H1 (cell line): ENCODE results near the gene CAMKK2.

Experiments used
- CBX5 ChIP-seq: fragments of 300-800, 300-1000 bp; sonication (generic); IDR thresholded peaks from 2 replicates; pipeline ENCODE4 v1.7.1; 2016; ENCODE audit warnings: antibody characterized with exemption, low read length, low read depth
- CEBPB ChIP-seq: IDR thresholded peaks from 2 replicates; pipeline ENCODE4 v1.6.1; 2012; ENCODE audit warnings: low read depth, low read length
- CREB1 ChIP-seq: IDR thresholded peaks from 2 replicates; pipeline ENCODE4 v1.6.1; 2012; ENCODE audit warnings: inconsistent platforms
- EZH2 ChIP-seq: fragments of 200-600 bp; sonication (generic); IDR thresholded peaks from 2 replicates; pipeline ENCODE4 v1.7.1; 2012; ENCODE audit warnings: low read depth, mild to moderate bottlenecking, moderate library complexity, low read length, inconsistent platforms; ENCODE audit not compliant: severe bottlenecking
- JUND ChIP-seq: IDR thresholded peaks from 2 replicates; pipeline ENCODE4 v1.6.1; 2011; ENCODE audit warnings: mild to moderate bottlenecking, improper control_type of control experiment, low read length
- POLR2AphosphoS5 ChIP-seq: IDR thresholded peaks from 2 replicates; pipeline ENCODE4 v1.6.1; 2011; ENCODE audit warnings: low read depth, low read length
- SP1 ChIP-seq: IDR thresholded peaks from 2 replicates; pipeline ENCODE4 v1.6.1; 2011; ENCODE audit warnings: low read depth, low read length
- SRF ChIP-seq: IDR thresholded peaks from 2 replicates; pipeline ENCODE4 v1.6.1; 2011; ENCODE audit warnings: mild to moderate bottlenecking, low read depth, low read length, moderate library complexity
- TEAD4 ChIP-seq: IDR thresholded peaks from 2 replicates; pipeline ENCODE4 v1.6.1; 2012; ENCODE audit warnings: low read depth, low read length, inconsistent platforms, mixed read lengths
- YY1 ChIP-seq: IDR thresholded peaks from 2 replicates; pipeline ENCODE4 v1.6.1; 2011; ENCODE audit warnings: low read depth, mild to moderate bottlenecking, low read length
- TF ChIP-seq, protein P1 (sequence below), 3 experiments: IDR thresholded peaks; 1 replicate in 2 of 3; 2 replicates in 1 of 3; pipeline versions ENCODE4 v1.5.1 to v1.6.1; 2011; ENCODE audit warnings: low read length in 3 of 3, mild to moderate bottlenecking in 3 of 3, inconsistent platforms in 2 of 3, low read depth in 1 of 3, moderate library complexity in 1 of 3; ENCODE audit not compliant: insufficient read depth in 1 of 3; ENCODE audit errors: control extremely low read depth in 1 of 3
- TF ChIP-seq, protein P2 (sequence below): IDR thresholded peaks from 2 replicates; pipeline ENCODE4 v1.6.1; 2012; ENCODE audit warnings: inconsistent platforms

DNA sequence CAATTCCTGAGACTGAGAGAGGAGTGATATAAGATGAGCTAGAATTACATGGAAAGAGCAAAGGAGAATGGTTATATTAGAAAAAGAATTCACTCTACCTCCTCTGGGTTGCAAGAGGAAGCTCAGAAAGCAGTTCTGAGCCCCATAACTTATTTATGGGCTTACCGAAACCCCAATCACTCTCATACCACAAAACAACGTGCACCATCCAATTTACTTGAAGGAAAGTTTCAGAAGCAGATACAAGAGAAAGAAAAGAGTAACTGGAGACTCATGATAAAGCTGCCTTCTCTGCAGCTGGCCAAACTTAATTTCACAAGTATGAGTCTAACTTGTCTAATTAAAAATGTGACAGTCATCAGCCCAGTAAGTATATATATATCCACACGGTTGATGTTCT is 27.4 kb upstream of the CAMKK2 start:
- TF ChIP-seq CREB1 (no peak), EZH2 (no peak), YY1 (no peak), SP1 (no peak), TEAD4 (no peak), JUND (no peak), POLR2AphosphoS5 (no peak), CEBPB (no peak), SRF (no peak), CBX5 (no peak)
- TF ChIP-seq, protein P1, sequence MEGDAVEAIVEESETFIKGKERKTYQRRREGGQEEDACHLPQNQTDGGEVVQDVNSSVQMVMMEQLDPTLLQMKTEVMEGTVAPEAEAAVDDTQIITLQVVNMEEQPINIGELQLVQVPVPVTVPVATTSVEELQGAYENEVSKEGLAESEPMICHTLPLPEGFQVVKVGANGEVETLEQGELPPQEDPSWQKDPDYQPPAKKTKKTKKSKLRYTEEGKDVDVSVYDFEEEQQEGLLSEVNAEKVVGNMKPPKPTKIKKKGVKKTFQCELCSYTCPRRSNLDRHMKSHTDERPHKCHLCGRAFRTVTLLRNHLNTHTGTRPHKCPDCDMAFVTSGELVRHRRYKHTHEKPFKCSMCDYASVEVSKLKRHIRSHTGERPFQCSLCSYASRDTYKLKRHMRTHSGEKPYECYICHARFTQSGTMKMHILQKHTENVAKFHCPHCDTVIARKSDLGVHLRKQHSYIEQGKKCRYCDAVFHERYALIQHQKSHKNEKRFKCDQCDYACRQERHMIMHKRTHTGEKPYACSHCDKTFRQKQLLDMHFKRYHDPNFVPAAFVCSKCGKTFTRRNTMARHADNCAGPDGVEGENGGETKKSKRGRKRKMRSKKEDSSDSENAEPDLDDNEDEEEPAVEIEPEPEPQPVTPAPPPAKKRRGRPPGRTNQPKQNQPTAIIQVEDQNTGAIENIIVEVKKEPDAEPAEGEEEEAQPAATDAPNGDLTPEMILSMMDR (IDR thresholded peaks at IDR 0.05; ENCODE audit: control extremely low read depth in 1 of 3, insufficient read depth in 1 of 3, low read depth in 1 of 3, low read length in 3 of 3), result no peak
- TF ChIP-seq, protein P2, sequence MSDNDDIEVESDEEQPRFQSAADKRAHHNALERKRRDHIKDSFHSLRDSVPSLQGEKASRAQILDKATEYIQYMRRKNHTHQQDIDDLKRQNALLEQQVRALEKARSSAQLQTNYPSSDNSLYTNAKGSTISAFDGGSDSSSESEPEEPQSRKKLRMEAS, result no peak
